ENCODE results near the gene MYO16. TPM values are rescaled to one million over a fixed set of nuclear protein-coding genes. Genes with fewer than 3 reads are reported as not detected.

The MYO16 gene
- total and polyA plus RNA-seq, 2 of the 4 experiments (the other 2 are of a cell fraction) = under 0.01 to 0.03 TPM

DNA sequence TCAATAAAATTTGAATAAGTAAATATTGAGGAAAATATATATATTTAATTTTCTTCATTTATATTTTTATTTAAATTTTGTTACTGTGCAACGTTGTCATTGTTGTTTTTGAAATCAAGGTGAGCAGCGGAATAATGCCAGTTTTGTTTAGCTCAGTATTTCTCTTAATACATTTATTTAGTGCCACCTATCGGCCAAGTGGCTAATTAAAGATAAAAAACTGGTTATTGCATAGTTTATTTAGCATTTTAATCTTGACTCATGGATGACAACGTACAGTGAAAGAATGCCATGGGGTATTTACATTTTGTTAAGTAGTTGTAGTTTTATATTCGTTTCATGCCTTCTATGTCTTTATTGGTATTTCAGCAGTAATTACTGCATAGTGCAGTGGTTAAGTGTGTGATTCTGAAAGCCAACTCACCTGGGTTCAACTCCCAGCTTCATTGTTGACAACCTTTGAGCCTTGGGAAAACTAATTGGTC, 265.9 kb downstream of the MYO16 start:
- Histone ChIP-seq H3K9ac (ENCODE audit: low read depth, low read length) (no peak overlapping the region), H4K20me1 (ENCODE audit: insufficient read depth, low read length) (no peaks in the 10 kb centered on the region), H2AK5ac (ENCODE audit: low read depth, low read length) (no peak overlapping the region), H3K9me1 (ENCODE audit: insufficient read depth, low read length) (no peaks in the 10 kb centered on the region), H3K56ac (ENCODE audit: extremely low read depth, insufficient read depth, low read length) (no peak overlapping the region), H4K8ac (ENCODE audit: low read depth in 2 of 2, low read length in 2 of 2) (no peak overlapping the region), H2BK5ac (ENCODE audit: low read depth, low read length, poor library complexity, severe bottlenecking) (no peak overlapping the region), H3K79me1 (ENCODE audit: low read depth in 1 of 2, low read length in 2 of 2) (no peaks in the 10 kb centered on the region), H2BK120ac (ENCODE audit: low read depth, low read length) (no peak overlapping the region), H3K4me2 (ENCODE audit: low read depth, low read length) (no peak overlapping the region), H2AK9ac (replicated peaks; ENCODE audit: low read depth, low read length, poor library complexity) (no peak overlapping the region), H3K18ac (ENCODE audit: low read depth, low read length) (no peak overlapping the region), H4K5ac (ENCODE audit: low read depth, low read length) (no peak overlapping the region), H3K27ac (ENCODE audit: insufficient read depth, low read length) (no peak overlapping the region), H3K4ac (ENCODE audit: low read depth, low read length) (no peak overlapping the region), H3K4me1 (ENCODE audit: control insufficient read depth, insufficient read depth, low read length) (no peaks in the 10 kb centered on the region; the same call in 1 of the 2 replicates), H3K23ac (ENCODE audit: low read depth, low read length) (no peak overlapping the region), H4K91ac (ENCODE audit: insufficient read depth, low read depth, low read length) (no peak overlapping the region), H2BK15ac (ENCODE audit: low read depth, low read length) (no peak overlapping the region), H3K14ac (replicated peaks; ENCODE audit: low read depth, low read length) (no peak overlapping the region), H3K27me3 (ENCODE audit: control insufficient read depth, insufficient read depth, low read length) (peaks cover 7% of the 10 kb centered on the region; the same call in 1 of the 2 replicates), H3K36me3 (ENCODE audit: control insufficient read depth, insufficient read depth, low read length) (no peaks in the 10 kb centered on the region), H2AFZ (replicated peaks; ENCODE audit: low read length, poor library complexity) (no peak overlapping the region), H2BK20ac (ENCODE audit: low read depth, low read length) (no peak overlapping the region), H3K4me3 (ENCODE audit: insufficient read depth, low read depth, low read length) (no peak overlapping the region), H3K9me3 (ENCODE audit: control insufficient read depth, insufficient read depth, low read length) (no peaks in the 10 kb centered on the region)
- intact Hi-C loops (cut with micrococcal nuclease) (no loop called here), dilution Hi-C loops (cut with HindIII; ENCODE audit: low sequenced_read_pairs, unreplicated experiment) (no loop called here), in situ Hi-C loops (cut with MboI; ENCODE audit: low sequenced_read_pairs) (no loop called here)
- BruUV-seq (replicated peaks) = no TSS peak
- TF ChIP-seq NFE2L2 (IDR thresholded peaks at IDR 0.05; ENCODE audit: low read depth, low read length) (no peak), MAZ (IDR thresholded peaks at IDR 0.05; ENCODE audit: borderline replicate concordance, low read depth, low read length) (no peak), USF2 (IDR thresholded peaks at IDR 0.05; ENCODE audit: low read depth, low read length) (no peak), FOS (IDR thresholded peaks at IDR 0.05; ENCODE audit: low read depth, low read length) (0 out of 2 replicates have a peak, but pooled peaks have one; percentile 13), MAFK (IDR thresholded peaks at IDR 0.05; ENCODE audit: low read depth, low read length) (peak; percentile 34; the same call in 1 of the 2 replicates), POLR2A (IDR thresholded peaks at IDR 0.05; ENCODE audit: low read depth, low read length) (no peak), CHD1 (IDR thresholded peaks at IDR 0.05; ENCODE audit: low read depth, low read length) (no peak), RCOR1 (IDR thresholded peaks at IDR 0.05; ENCODE audit: insufficient replicate concordance, low read length) (no peak), BHLHE40 (IDR thresholded peaks at IDR 0.05; ENCODE audit: low read depth, low read length) (no peak), RFX5 (IDR thresholded peaks at IDR 0.05; ENCODE audit: low read depth, low read length) (no peak), SMC3 (IDR thresholded peaks at IDR 0.05; ENCODE audit: low read depth, low read length) (peak; percentile 32; the same call in 1 of the 2 replicates), CEBPB (IDR thresholded peaks at IDR 0.05; ENCODE audit: low read depth, low read length) (no peak), RAD21 (IDR thresholded peaks at IDR 0.05; ENCODE audit: low read length) (peak; percentile 63), MXI1 (IDR thresholded peaks at IDR 0.05; ENCODE audit: borderline replicate concordance, low read depth, low read length) (no peak)
- TF ChIP-seq, protein P1, sequence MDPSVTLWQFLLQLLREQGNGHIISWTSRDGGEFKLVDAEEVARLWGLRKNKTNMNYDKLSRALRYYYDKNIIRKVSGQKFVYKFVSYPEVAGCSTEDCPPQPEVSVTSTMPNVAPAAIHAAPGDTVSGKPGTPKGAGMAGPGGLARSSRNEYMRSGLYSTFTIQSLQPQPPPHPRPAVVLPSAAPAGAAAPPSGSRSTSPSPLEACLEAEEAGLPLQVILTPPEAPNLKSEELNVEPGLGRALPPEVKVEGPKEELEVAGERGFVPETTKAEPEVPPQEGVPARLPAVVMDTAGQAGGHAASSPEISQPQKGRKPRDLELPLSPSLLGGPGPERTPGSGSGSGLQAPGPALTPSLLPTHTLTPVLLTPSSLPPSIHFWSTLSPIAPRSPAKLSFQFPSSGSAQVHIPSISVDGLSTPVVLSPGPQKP (IDR thresholded peaks at IDR 0.05; ENCODE audit: borderline replicate concordance, low read depth, low read length) = no peak
- TF ChIP-seq, protein P2, sequence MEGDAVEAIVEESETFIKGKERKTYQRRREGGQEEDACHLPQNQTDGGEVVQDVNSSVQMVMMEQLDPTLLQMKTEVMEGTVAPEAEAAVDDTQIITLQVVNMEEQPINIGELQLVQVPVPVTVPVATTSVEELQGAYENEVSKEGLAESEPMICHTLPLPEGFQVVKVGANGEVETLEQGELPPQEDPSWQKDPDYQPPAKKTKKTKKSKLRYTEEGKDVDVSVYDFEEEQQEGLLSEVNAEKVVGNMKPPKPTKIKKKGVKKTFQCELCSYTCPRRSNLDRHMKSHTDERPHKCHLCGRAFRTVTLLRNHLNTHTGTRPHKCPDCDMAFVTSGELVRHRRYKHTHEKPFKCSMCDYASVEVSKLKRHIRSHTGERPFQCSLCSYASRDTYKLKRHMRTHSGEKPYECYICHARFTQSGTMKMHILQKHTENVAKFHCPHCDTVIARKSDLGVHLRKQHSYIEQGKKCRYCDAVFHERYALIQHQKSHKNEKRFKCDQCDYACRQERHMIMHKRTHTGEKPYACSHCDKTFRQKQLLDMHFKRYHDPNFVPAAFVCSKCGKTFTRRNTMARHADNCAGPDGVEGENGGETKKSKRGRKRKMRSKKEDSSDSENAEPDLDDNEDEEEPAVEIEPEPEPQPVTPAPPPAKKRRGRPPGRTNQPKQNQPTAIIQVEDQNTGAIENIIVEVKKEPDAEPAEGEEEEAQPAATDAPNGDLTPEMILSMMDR (conservative IDR thresholded peaks at IDR 0.05; ENCODE audit: low read depth, low read length) = peak; percentile 68
- peak; percentile 69 for DNase-seq
- ChIA-PET CTCF (interaction anchor here (0.7 to 1.6 kb wide), 8 partner anchors 32 to 553 kb away, joined by 3 to 12 read pairs (median 4); no protein-coding TSS in a partner anchor), POLR2A (ENCODE audit: unreplicated experiment) (interaction anchor here (0.6 kb wide), 1 partner anchor 278 kb away, joined by 3 read pairs; no protein-coding TSS in a partner anchor)
- WGBS, 2 experiments (ENCODE audit: extremely low coverage in 2 of 2, insufficient read length in 1 of 2) = no CpG with 5 or more reads among the region's 5 CpGs
- peak; percentile 67 for ATAC-seq (ENCODE audit: low read depth)
